Trophoblast cell (in vitro differentiated cells and primary cell): Measurements from ENCODE around the gene CHTF18.

Experiments
- DNase-seq, 2 donors: peaks; one replicate each; pipeline ENCODE4 v3.0.0-alpha.2; 2016
- H2AFZ ChIP-seq: 2 replicates; pipeline ENCODE4 v1.6.1; 2013; ENCODE audit warnings: low read length, moderate library complexity, mild to moderate bottlenecking; ENCODE audit not compliant: insufficient read depth, poor library complexity
- H2AK5ac ChIP-seq: 2 replicates; pipeline ENCODE4 v1.6.1; 2013; ENCODE audit warnings: mild to moderate bottlenecking, low read length
- H2BK120ac ChIP-seq: 2 replicates; pipeline ENCODE4 v1.6.1; 2013; ENCODE audit warnings: low read length, mild to moderate bottlenecking, moderate library complexity; ENCODE audit not compliant: insufficient read depth, poor library complexity
- H2BK12ac ChIP-seq: 2 replicates; pipeline ENCODE4 v1.6.1; 2013; ENCODE audit warnings: mild to moderate bottlenecking, low read length, moderate library complexity
- H2BK5ac ChIP-seq: 2 replicates; pipeline ENCODE4 v1.6.1; 2013; ENCODE audit warnings: low read length, low read depth, moderate library complexity, mild to moderate bottlenecking; ENCODE audit not compliant: poor library complexity
- H3K14ac ChIP-seq: 2 replicates; pipeline ENCODE4 v1.6.1; 2013; ENCODE audit warnings: mild to moderate bottlenecking, low read length
- H3K18ac ChIP-seq: 2 replicates; pipeline ENCODE4 v1.6.1; 2013; ENCODE audit warnings: mild to moderate bottlenecking, low read length
- H3K23ac ChIP-seq: 2 replicates; pipeline ENCODE4 v1.6.1; 2013; ENCODE audit warnings: low read length
- H3K27ac ChIP-seq: 2 replicates; pipeline ENCODE4 v1.5.1; 2013; ENCODE audit warnings: low read depth, mild to moderate bottlenecking, inconsistent platforms, low read length, moderate library complexity
- H3K27me3 ChIP-seq: 2 replicates; pipeline ENCODE4 v1.6.1; 2013; ENCODE audit warnings: inconsistent platforms, mild to moderate bottlenecking, low read length, moderate library complexity; ENCODE audit not compliant: insufficient read depth
- H3K36me3 ChIP-seq, 2 experiments: 1 replicate in 1 of 2; 2 replicates in 1 of 2; pipeline ENCODE4 v1.6.1; 2013; ENCODE audit warnings: low read length in 2 of 2, mild to moderate bottlenecking in 2 of 2, moderate library complexity in 1 of 2; ENCODE audit not compliant: insufficient read depth in 2 of 2, control insufficient read depth in 1 of 2
- H3K4ac ChIP-seq: 2 replicates; pipeline ENCODE4 v1.6.1; 2013; ENCODE audit warnings: low read depth, mild to moderate bottlenecking, low read length, moderate library complexity
- H3K4me1 ChIP-seq, 2 experiments: 1 replicate in 1 of 2; 2 replicates in 1 of 2; pipeline ENCODE4 v1.6.1; 2013; ENCODE audit warnings: low read length in 2 of 2, mild to moderate bottlenecking in 2 of 2, moderate library complexity in 1 of 2; ENCODE audit not compliant: insufficient read depth in 2 of 2, control insufficient read depth in 1 of 2
- H3K4me2 ChIP-seq: 2 replicates; pipeline ENCODE4 v1.6.1; 2013; ENCODE audit warnings: inconsistent platforms, mild to moderate bottlenecking, low read length, moderate library complexity
- H3K4me3 ChIP-seq: 2 replicates; pipeline ENCODE4 v1.5.1; 2013; ENCODE audit warnings: mild to moderate bottlenecking, low read depth, low read length, inconsistent platforms
- H3K79me1 ChIP-seq: one replicate; pipeline ENCODE4 v1.6.1; 2013; ENCODE audit warnings: low read length
- H3K79me2 ChIP-seq: 2 replicates; pipeline ENCODE4 v1.6.1; 2013; ENCODE audit warnings: low read length, mild to moderate bottlenecking; ENCODE audit not compliant: control insufficient read depth, insufficient read depth, poor library complexity
- H3K9ac ChIP-seq: 2 replicates; pipeline ENCODE4 v1.6.1; 2013; ENCODE audit warnings: mild to moderate bottlenecking, low read length
- H3K9me3 ChIP-seq: 2 replicates; pipeline ENCODE4 v1.6.1; 2013; ENCODE audit warnings: low read depth, mild to moderate bottlenecking, control low read depth, inconsistent platforms, low read length; ENCODE audit not compliant: insufficient read depth
- H4K12ac ChIP-seq: 2 replicates; pipeline ENCODE4 v1.6.1; 2013; ENCODE audit warnings: low read depth, mild to moderate bottlenecking, low read length, moderate library complexity
- H4K8ac ChIP-seq: 2 replicates; pipeline ENCODE4 v1.6.1; 2013; ENCODE audit warnings: low read depth, mild to moderate bottlenecking, low read length, moderate library complexity
- H4K91ac ChIP-seq: one replicate; pipeline ENCODE4 v1.6.1; 2013; ENCODE audit warnings: low read depth, mild to moderate bottlenecking, low read length, moderate library complexity
- WGBS: extraction: QIAGEN DNeasy Blood & Tissue Kit; methylation state at CpG from one replicate; pipeline ENCODE4 v1.1.7; 2013; ENCODE audit warnings: missing lambda C conversion rate; ENCODE audit not compliant: insufficient read length, insufficient coverage; ENCODE audit errors: extremely low coverage; 5-methylcytosine and 5-hydroxymethylcytosine counted together

CHTF18 gene

GRCh38 chr16:770411-770810 is 18.0 kb upstream of the CHTF18 start:
- no peak overlapping the region for H3K4ac ChIP-seq
- no peak overlapping the region for H3K23ac ChIP-seq
- no peak overlapping the region for H2AK5ac ChIP-seq
- H3K9me3 ChIP-seq = peaks cover 2% of the 10 kb centered on the region
- H3K36me3 ChIP-seq = no peaks in the 10 kb centered on the region
- no peak for DNase-seq
- H3K9ac ChIP-seq = no peak overlapping the region
- no peak overlapping the region for H2BK12ac ChIP-seq
- H3K4me3 ChIP-seq = no peak overlapping the region
- H3K27ac ChIP-seq = no peak overlapping the region
- no peak overlapping the region for H2BK120ac ChIP-seq
- H3K18ac ChIP-seq = no peak overlapping the region
- H4K12ac ChIP-seq = no peak overlapping the region
- no peak overlapping the region for H4K8ac ChIP-seq
- no peaks in the 10 kb centered on the region for H3K4me1 ChIP-seq
- no peaks in the 10 kb centered on the region for H3K79me1 ChIP-seq
- H3K4me2 ChIP-seq = no peak overlapping the region
- WGBS = no CpG with 5 or more reads among the region's 13 CpGs
- H3K14ac ChIP-seq = no peak overlapping the region
- no peaks in the 10 kb centered on the region for H3K27me3 ChIP-seq
- H3K79me2 ChIP-seq = no peaks in the 10 kb centered on the region
- no peak overlapping the region for H2BK5ac ChIP-seq
- no peak overlapping the region for H2AFZ ChIP-seq
- H4K91ac ChIP-seq = no peak overlapping the region

- H3K18ac ChIP-seq = no peak overlapping the region
- H3K27ac ChIP-seq = no peak overlapping the region
- no peak overlapping the region for H3K9ac ChIP-seq
- H4K12ac ChIP-seq = no peak overlapping the region
- no peak overlapping the region for H2BK12ac ChIP-seq
- no peaks in the 10 kb centered on the region for H3K79me2 ChIP-seq
- no peak overlapping the region for H3K4ac ChIP-seq
- no peaks in the 10 kb centered on the region for H3K9me3 ChIP-seq
- H2BK120ac ChIP-seq = no peak overlapping the region
- H3K27me3 ChIP-seq = no peaks in the 10 kb centered on the region
- no CpG with 5 or more reads among the region's 18 CpGs for WGBS
- no peaks in the 10 kb centered on the region for H3K79me1 ChIP-seq
- H4K8ac ChIP-seq = no peak overlapping the region
- no peak overlapping the region for H4K91ac ChIP-seq
- no peak overlapping the region for H2AFZ ChIP-seq
- H3K23ac ChIP-seq = no peak overlapping the region
- H2AK5ac ChIP-seq = no peak overlapping the region
- H3K36me3 ChIP-seq = no peaks in the 10 kb centered on the region
- no peak overlapping the region for H3K14ac ChIP-seq
- no peak for DNase-seq
- no peak overlapping the region for H2BK5ac ChIP-seq
- no peak overlapping the region for H3K4me2 ChIP-seq
- H3K4me1 ChIP-seq = peaks cover 1 to 2% of the 10 kb centered on the region in 2 experiments
- H3K4me3 ChIP-seq = no peak overlapping the region
Observed at GRCh38 chr16:772959-773358, 15.5 kb upstream of the CHTF18 start.

GRCh38 chr16:774086-775001 is 14.1 kb upstream of the CHTF18 start:
- Histone ChIP-seq H2AFZ (no peak overlapping the region), H3K79me1 (no peaks in the 10 kb centered on the region), H2AK5ac (no peak overlapping the region), H3K4me2 (no peak overlapping the region), H3K23ac (no peak overlapping the region), H3K36me3 (no peaks in the 10 kb centered on the region), H3K27ac (no peak overlapping the region), H3K79me2 (no peaks in the 10 kb centered on the region), H4K12ac (no peak overlapping the region), H3K9ac (no peak overlapping the region), H3K27me3 (no peaks in the 10 kb centered on the region), H3K4ac (no peak overlapping the region), H3K14ac (no peak overlapping the region), H3K4me3 (no peak overlapping the region), H2BK5ac (no peak overlapping the region), H4K91ac (no peak overlapping the region), H4K8ac (no peak overlapping the region), H2BK120ac (no peak overlapping the region), H3K4me1 (peaks cover 5% of the 10 kb centered on the region in 2 experiments), H2BK12ac (no peak overlapping the region), H3K9me3 (no peaks in the 10 kb centered on the region), H3K18ac (no peak overlapping the region)
- WGBS = no CpG with 5 or more reads among the region's 46 CpGs
- no peak for DNase-seq

GRCh38 chr16:775236-775796 is 13.1 kb upstream of the CHTF18 start:
- H2AFZ ChIP-seq = no peak overlapping the region
- no peaks in the 10 kb centered on the region for H3K9me3 ChIP-seq
- no CpG with 5 or more reads among the region's 36 CpGs for WGBS
- H3K79me2 ChIP-seq = no peaks in the 10 kb centered on the region
- H3K27me3 ChIP-seq = no peaks in the 10 kb centered on the region
- H4K12ac ChIP-seq = no peak overlapping the region
- H3K27ac ChIP-seq = no peak overlapping the region
- no peak overlapping the region for H2BK12ac ChIP-seq
- peaks cover 5% of the 10 kb centered on the region in 2 experiments for H3K4me1 ChIP-seq
- H3K18ac ChIP-seq = no peak overlapping the region
- no peak overlapping the region for H3K14ac ChIP-seq
- H3K4me2 ChIP-seq = no peak overlapping the region
- H2BK120ac ChIP-seq = no peak overlapping the region
- H3K36me3 ChIP-seq = no peaks in the 10 kb centered on the region
- H4K91ac ChIP-seq = no peak overlapping the region
- H3K9ac ChIP-seq = no peak overlapping the region
- H3K4ac ChIP-seq = no peak overlapping the region
- no peak for DNase-seq
- no peak overlapping the region for H2AK5ac ChIP-seq
- no peak overlapping the region for H4K8ac ChIP-seq
- no peak overlapping the region for H3K4me3 ChIP-seq
- no peak overlapping the region for H2BK5ac ChIP-seq
- no peak overlapping the region for H3K23ac ChIP-seq
- H3K79me1 ChIP-seq = no peaks in the 10 kb centered on the region
